Hematopoietic multipotent progenitor cell treated with erythropoietin and hydrocortisone succinate and interleukin-3 and kit ligand, for 8 days (in vitro differentiated cells): Measurements from ENCODE around the gene RABGAP1.

Source experiments
- DNase-seq: peaks from one replicate; pipeline ENCODE4 v3.0.0-alpha.2; 2015

RABGAP1 gene

DNA sequence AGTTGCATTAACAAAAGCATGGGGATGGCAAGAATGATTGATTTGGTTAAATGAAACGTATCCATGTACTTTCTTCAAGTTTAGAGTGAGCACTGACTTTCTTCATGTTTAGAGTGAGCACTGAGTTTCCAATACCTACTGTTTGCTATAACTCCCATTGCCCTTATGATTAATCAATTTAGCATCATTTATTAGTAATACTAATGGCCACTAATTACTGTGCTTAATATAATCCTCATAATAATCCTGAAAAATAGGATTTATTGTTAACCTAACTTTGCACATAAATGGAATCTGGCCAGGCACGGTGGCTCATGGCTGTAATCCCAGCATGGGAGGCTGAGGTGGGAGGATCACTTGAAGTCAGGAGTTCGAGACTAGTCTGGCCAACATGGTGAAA is 70.6 kb downstream of the RABGAP1 start:
- DNase-seq: no peak

DNA sequence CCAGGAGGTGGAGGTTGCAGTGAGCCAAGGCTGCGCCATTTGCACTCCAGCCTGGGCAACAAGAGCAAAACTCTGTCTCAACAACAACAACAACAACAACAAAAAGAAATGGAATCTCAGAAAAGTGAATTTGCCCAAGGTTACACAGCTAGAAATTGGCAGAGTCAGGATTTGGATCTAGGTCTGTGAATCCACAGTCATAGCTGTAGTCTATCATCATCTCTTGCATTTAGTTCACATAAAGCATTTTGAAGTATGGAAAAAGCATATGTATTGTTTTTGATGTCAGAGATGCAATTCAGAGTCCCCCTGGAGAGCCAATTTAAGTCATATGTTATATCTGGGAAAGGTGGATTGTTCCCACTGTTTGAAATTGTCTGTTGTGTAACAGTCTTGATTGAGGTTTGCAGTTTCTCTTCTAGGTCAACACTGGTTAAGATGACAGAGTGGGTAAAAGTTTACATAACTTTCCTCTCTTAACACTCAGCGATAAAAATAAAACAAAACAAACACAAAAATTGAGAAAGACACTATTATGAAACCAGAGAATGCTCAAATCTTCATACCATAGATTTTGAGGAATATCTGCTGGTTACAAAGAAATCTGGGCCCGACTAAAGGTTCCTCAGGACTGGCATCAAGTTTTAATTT is 71.2 kb downstream of the RABGAP1 start:
- DNase-seq: no peak

DNA sequence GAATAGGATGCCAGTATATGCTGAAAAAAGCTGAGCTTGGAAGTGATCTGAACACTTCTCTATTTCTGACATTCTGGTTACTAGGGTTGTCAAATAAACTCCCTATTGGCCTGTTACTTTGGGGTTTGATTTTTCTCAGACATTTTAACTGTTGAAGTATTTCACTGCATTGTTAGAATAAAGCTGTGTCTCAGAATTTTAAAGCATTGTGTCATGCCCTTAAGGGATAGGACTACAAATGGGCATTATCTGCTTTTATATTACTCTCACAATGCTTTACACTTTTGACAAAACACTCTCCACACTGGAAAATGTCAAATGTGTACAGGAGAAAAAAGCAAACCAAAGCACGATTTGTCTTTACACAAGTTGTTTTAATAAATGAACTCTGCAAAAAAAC is 75.8 kb downstream of the RABGAP1 start:
- no peak for DNase-seq

DNA sequence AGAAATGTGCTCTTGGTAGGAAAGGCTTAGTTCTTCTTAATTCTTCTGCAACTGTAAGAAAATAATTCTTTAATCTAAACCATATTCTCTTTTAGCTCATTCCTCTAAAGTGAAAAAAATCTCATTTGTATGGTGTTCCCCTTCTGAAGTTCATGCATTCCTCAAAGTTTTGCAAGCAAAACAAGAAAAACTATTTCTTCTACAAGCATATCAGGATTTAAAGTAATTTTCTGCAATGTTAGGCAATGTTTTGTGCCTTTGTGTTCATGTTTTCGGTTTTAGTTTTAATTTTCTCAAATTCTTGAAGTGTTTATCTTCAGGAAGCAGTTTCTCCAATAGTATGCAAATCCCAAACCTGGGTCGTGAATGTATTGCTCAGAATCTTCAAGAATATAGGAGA is 80.0 kb downstream of the RABGAP1 start:
- no peak for DNase-seq

DNA sequence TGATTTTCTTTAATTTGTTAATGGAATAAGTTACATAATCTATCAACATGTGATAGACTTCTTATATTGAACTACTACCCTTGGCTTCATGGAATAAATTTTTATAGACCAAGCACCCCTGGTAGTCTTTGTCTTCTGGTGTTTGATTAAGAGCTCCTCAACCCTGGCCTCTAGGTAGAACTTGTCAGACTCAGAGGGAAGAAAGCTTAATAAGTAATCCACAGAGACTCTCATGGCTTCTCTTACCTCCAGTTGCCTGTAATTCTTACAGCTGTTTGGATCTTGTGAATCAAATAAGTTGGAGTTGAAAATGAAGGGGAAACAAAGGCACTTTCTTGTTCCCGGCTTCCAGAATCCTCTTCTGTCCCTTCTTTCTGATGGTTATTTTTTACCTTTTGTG is 85.6 kb downstream of the RABGAP1 start:
- DNase-seq: no peak

DNA sequence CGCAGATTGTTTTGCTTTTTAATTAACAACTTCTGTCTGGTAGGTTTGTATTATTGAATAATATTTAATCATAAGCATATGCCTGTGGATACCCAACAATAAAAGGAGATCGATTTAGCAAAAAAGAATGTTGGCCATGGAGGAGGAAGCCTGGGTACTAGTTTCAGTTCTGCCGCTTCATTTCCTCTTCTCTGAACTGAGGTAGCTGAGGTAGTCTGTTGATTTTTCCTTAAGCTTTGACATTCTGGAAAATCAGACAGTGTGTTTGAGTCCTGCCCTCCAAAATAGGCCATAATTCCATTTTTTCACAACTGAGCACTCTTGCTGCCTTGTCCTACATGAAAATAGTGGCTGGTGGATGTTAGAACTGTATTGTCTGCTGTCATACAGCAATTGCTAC is 86.7 kb downstream of the RABGAP1 start:
- no peak for DNase-seq

DNA sequence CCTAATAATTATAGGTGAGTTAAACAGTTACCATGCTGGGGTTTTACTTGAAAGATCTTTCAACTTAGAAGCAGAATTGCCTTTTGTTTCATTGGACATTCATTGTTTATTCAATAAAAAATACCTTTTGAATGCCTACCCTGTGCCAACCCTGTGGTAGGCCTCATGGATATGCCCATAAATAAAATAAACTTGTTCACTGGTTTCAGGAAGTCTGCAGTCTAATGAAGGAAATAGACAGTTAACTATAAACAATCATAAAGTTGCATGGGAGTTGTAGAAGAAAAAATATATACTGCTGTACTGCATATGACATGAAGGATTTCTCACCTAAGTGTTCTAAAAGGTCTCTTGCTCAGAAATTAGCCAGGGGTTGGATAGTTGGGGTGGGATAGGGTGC is 87.3 kb downstream of the RABGAP1 start:
- no peak for DNase-seq

DNA sequence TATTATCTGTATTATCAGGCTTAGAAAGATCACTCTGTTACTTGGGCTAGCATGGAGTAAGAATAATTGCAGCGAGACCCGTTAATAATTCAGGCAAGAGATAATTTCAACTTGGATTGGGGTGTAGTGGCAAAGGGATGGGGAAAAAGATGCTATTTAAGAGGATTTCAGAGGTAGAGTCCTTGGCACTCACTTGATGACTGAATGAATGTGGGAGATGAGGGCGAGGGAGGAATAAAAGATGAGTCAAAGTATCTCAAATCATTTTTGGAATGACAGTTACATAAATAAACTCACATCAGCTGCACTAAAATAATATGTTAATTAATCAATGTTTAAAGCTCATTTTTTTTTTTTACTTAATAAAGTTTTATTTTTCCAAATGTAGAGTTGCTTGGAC is 88.2 kb downstream of the RABGAP1 start:
- DNase-seq: no peak

DNA sequence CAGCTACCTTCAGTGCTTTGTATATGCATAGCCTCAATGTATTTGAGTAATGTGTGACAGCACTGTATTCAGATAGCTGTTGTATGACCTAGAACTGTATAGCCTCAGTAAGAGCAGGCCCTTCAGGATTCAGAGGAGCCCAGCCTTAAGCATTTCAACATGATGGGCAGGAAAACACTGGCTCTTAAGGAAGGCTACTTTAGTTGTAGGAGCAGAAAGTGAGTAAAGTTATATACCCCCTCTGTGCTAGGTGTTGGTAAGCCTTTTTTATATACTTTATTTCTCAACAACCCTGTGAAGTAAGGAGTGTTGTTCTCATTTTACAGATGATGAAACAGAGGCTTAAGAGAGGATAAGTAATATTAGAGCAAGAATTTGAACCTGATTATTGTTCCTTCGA is 91.1 kb downstream of the RABGAP1 start:
- no peak for DNase-seq

DNA sequence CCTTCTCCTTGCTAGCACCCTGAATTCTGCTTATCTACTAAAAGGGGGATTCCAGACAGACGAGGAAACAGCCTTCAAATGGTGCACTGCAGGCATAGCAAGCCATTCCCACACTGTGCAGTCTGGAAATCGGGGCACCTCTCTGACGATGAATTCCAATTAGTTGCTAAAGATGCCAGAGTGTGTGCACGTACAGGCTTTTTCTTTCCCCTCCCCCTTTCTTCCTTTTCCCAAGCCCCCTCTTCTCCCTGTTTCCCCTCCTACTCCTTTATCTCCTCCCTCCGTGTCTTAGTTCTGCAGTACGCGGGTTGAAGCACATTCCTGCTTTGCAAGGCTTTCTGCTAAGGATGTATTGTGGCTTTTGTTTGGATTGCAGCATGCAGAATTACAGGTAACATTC is 92.5 kb downstream of the RABGAP1 start, which contains the start of gene GPR21:
Gene GPR21, plus strand, starts transcription at position 316 of the 400 bp plus-strand sequence. CDS start 900 bp downstream, outside the sequence.
- no peak for DNase-seq

DNA sequence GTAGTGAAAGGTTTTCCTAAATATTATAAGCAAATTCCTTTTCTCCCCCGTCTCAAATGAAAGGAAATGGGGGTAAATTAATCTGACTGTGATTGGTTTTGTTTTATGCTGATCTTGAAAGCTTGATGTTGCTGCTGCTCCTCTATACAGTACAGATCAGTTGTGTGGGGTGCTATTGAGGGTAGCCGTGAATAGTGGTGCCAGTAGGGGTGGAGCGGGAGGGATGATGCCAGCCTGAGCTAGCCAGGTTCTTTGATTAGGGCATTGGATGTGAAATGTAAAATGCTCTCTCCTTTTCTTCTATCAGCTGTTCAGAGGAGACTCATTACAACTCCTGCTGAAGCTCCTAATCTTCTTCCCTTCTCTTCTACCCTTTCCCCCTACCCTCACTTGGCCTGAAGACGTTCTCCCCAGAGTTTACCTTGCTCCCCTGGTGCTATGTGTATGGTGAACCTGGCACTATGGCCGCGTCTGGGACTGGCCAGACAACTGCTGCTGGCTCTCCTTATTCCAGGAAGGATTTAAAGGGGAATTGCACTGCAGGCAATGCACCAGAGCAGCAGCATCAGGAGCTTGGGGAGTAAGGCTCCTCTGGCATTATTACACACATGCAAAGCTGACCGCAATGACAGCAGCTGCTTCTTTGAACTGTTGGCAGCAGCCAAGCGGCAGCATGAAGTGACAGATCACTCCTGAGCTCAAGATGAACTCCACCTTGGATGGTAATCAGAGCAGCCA is 93.2 kb downstream of the RABGAP1 start:
- peak; percentile 76 for DNase-seq

DNA sequence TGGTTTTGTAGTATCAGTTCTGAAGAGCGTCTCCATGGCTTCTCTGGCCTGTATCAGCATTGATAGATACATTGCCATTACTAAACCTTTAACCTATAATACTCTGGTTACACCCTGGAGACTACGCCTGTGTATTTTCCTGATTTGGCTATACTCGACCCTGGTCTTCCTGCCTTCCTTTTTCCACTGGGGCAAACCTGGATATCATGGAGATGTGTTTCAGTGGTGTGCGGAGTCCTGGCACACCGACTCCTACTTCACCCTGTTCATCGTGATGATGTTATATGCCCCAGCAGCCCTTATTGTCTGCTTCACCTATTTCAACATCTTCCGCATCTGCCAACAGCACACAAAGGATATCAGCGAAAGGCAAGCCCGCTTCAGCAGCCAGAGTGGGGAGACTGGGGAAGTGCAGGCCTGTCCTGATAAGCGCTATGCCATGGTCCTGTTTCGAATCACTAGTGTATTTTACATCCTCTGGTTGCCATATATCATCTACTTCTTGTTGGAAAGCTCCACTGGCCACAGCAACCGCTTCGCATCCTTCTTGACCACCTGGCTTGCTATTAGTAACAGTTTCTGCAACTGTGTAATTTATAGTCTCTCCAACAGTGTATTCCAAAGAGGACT is 94.2 kb downstream of the RABGAP1 start:
- DNase-seq: peak; percentile 90

DNA sequence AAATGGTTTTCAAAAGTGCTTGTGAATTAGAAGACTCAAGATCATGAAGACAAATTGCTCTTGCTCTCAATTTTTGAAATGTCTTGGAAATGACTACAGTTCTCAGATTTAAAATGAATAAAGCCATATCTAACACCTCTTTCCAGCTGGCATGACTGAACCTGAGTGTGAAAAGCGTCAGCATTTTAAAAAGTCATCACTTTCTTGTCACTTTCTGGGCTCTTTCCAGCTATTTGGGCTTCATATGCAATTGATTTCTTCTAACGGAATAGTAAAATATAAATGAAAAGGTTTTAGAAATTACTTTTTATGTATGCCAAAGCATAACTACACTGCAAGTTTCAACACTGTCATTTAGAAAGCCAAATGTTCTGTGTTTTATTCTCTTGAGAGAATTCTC is 95.0 kb downstream of the RABGAP1 start:
- DNase-seq: no peak

DNA sequence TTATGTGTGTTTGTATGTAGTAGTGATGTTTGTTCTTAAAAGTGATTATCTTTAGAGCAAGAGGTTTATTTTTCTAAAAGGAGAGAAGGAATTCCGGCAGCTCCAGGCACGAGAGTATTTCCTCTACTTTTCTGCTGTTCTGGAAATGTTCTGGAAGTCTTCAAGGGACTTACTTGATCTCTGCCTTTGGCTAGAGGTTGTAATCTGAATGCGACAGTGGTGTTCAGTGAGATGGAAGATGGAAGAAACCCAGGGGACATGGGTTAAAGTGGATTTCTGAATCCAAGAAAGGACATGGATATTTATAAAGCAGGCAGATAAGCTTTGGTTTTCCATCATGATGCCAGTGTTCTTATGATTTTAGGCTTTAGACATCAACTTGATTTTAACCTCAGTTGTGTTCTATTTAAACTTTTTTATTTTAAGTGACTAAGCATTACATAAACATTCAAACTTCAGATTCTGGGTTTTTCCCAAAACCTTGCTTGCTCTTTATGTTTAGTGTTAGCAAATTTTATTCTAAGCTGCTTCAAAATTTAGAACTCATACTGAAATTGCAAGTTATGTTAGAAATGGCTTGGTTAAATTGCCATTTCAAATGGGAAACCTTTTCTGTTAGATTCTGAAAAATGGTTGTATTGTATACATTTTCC is 96.2 kb downstream of the RABGAP1 start:
- no peak for DNase-seq

DNA sequence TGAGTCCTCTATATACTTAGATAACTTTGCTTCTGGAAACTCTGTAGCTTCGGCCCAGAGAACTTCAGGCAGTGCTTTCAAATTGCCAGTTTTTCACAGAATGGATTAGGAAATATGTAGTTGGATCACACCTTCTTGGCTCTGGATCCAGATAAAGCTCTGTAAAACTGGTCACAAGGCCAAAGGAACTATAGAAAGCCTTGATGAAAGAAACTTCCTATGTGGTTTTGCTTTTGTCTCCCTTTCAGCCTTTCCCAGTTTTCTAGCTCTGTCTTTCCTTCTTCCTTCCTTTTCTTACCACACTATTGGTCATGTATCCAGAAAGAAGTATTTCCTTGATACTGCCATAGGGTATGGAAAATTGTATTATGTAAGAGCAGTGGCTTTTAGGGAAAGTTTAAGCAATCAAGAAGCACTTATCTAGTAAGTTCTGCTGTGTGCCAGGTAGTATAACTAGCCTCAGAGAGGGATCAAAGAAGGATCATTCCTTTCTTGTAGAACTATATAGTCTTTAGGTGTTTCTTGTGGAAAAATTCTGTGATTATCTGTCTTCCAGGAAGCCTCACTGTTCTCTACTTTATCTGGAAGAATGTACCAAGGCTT is 98.9 kb downstream of the RABGAP1 start:
- DNase-seq: no peak

DNA sequence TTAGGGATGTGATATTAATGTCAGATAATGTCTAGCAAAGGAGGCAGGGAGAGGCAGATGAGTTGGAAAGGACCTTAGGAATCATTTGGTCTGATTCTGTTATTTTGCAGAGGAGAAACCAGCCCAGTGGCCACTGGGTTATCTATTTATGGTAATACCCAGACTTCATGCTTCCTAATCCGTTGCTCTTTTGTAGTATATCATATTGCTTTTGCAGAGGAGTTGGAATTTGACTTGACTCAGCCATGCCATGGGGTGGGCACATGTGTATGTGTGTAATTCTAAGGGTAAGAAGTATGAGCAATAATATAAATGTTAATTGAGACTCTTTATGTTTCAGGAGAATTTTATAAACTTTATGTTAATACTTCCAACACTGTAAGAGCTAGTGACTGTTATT is 100.0 kb downstream of the RABGAP1 start:
- no peak for DNase-seq

DNA sequence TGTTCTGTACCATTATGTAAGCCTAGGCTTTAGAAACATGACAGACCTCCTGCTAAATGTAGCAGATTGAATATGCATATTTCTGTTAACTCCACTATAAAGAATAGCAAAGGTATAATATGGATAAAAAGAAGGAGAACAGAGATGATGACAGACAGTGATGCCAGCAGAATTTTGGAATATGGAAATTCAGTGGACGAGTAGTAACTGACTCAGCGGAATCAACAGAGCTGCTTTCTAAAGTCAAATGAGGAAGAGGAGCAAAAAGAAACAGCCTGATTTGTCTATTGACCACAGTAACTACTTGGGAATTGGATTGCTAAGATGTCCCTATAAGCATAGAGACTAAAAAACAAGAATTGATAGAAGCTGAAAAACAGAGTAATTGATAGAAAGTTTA is 100.7 kb downstream of the RABGAP1 start:
- no peak for DNase-seq

DNA sequence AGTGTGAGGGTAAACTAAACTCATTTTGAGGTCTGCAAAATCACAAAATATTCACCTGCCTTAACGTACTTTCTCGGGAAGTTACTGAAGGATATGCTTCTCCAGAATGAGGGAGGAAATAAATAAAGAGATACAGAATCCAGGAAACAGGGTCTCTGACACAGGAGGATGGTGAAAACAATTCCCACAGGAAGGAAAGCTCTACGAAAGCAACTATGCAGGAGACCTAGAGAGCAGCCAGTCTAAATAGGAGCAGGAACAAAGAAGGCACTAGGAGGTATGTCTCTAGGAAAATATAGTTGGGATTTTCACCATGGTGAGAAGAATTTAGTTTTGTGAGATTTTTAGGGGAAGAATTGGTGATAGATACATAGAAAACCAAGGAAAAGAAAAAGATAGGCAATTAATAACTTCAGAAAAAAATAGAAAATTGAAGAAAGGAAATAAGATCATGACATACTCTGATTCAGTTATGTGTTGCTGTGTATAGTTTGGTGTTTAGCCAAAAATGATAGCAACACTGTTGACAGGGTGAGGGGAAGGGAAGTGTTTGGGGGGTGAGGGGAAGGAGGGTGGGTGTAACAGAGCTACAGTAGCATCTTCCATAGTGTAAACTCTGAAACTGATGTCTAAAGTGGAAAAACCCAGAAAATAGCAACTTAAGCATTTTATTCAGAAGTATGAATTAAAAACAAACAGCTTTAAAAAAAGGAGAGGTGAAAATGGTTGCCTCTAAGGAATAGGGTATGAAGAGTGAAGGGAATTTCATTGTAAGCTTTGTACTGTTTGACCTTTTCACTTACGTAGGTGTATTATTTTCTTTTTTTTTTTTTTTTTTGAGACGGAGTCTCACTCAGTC is 102.5 kb downstream of the RABGAP1 start:
- no peak for DNase-seq

DNA sequence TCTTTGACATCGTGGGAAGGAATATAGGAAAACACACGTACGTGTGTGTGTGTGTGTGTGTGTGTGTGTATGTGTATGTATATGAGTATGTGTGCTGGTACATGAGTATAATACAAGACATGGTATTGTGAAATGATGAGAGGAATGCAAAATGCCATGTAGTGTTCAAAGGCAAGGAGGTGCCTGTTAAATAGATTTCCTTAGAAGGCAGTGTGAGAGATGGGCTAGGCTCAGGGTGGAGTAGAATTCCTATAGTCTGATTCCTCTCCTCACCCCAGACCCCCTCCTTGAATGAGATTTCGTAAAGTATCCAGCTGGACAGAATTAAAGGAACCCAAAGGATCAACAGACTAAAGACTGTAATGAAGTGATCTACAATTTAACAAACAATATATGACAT is 103.8 kb downstream of the RABGAP1 start:
- no peak for DNase-seq

DNA sequence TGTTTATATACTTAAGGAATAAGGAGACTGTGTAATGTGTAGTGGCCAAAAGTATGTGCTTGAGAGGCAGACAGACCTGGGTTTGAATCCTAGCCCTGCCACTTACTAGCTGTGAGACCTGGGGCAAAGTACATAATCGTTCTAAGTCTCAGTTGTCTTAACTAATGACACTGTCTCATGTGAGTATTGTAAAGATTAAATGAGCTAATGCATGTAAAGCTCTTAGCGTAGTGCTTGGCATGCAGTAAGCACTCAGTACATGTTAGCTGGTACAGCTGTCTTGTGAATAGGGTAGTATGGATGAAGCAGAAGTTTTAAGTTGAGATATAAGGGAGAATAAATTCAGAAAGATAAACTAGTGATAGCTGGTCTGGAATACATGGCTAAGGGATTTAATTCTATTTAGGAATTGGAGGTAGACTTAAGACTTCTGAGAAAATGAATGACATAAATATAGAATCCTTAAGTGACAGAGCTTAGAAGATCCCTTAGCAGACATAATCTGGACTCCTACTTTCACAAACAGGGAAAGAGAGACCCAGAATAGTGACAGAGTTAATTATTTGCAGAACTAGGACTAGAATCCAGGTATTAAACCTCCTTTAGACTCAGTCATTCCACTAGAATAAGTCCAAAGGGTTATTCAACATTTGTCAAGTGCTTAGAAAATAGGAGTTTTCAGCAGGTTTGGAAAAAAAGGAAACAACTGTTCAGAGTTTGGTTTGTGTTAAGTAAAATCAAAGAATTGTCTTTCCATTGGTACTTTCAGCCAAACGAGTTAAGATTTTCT is 105.8 kb downstream of the RABGAP1 start:
- DNase-seq: no peak

DNA sequence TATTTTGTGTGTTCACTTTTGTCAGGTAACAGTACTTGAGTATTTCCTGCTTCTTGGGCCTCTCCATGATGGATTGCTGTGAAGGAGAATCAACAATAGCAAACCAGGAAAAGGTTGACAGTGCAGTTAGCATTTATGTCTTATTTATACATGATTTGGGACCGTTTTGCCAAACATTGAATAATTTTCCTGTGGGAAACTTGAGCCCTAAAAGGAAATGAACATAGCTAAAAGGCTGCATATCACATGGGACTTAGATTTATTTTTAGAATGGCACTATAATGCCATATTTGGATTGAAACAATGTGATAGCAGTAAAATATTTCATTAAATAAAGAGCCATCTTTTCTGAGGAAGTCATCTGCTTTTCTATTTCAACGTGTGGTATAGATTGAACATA is 107.9 kb downstream of the RABGAP1 start:
- no peak for DNase-seq
